ENCODE measurements around the gene TMEM150C.

GRCh38 chr4:82542642-82543041, 19.1 kb downstream of the TMEM150C start:
- TF ChIP-seq POLR2A (IDR thresholded peaks at IDR 0.05; ENCODE audit: low read depth, low read length) = no peak
- TF ChIP-seq POLR2AphosphoS5 (IDR thresholded peaks at IDR 0.05; ENCODE audit: low read depth, low read length) = no peak
